GM18508 (cell line): ENCODE results near the gene SLC19A1.
"Not testable (repeated sequence)": the region's sequence is repeated elsewhere in the genome, so short reads cannot be mapped to it uniquely, and the experiment has no call there.

Experiments used
- ATAC-seq: cut with Tn5 transposase; IDR thresholded peaks from one replicate; pipeline ENCODE4 v1.9.1; 2021; ENCODE audit warnings: moderate number of reproducible peaks; ENCODE audit not compliant: insufficient read depth, unreplicated experiment

SLC19A1 gene

DNA sequence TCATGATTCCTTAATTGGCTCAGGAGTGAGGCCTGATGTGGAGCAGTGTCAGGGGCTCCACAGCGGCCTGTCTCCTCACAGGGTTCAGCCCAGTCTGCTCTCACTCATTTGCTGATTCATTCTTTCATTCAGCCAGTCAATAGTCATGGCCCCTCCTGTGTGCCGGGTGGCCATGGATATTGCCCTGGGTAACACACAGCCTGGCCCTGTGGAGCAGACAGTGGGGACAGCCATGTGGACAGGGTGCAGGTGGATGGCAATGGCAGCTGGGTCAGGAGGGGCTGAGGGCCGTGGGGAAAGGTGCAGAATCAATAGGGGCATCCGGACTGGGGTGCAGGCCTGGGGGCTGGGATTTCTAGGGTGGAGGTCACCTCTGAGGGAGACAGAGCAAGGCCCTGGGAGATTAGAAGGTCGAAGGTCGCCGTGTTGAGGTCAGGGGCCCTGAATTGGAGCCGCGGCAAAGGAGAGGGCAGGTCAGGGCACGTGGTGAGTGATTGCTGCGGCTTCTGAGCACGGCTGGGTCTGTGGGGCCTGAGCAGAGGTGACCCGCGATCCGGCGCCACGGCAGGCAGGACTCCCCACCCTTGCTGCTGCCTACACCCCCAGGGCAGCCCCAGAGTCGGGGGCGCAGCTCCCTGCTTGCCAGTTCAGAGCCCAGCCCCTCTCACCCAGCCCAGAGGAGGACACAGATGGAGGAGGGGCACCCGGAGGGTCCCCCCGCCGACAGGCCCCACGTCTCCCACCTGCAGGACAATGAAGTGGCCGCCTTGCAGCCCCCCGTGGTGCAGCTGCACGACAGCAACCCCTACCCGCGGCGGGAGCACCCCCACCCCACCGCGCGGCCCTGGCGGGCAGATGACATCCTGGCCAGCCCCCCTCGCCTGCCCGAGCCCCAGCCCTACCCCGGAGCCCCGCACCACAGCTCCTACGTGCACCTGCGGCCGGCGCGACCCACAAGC is 33.4 kb downstream of the SLC19A1 start:
- no peak for ATAC-seq

- ATAC-seq, result no peak
These were observed 34.2 kb downstream of the SLC19A1 start for GRCh38 chr21:45507888-45508508.

DNA sequence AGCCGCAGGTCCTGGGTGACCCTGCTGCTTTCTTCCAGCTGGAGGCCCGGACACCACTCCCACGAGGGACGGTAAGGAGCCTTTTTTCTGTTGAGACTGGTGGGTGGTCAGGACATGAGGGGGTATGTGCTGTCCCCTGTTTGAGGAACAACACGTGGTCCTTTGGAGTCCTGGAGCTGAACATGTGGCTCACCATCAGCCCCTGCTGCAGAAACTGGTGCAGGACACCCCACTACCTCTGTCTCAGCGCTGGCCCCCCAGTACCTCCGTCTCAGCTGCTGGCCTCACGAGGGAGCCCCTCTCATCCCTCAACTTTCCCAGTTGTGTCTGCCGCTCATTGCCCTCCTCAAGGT is 34.7 kb downstream of the SLC19A1 start:
- ATAC-seq, result no peak

GRCh38 chr21:45506836-45507522 is 35.3 kb downstream of the SLC19A1 start:
- ATAC-seq, result no peak

- ATAC-seq, result no peak
These were observed 35.9 kb downstream of the SLC19A1 start for GRCh38 chr21:45506241-45506817.

DNA sequence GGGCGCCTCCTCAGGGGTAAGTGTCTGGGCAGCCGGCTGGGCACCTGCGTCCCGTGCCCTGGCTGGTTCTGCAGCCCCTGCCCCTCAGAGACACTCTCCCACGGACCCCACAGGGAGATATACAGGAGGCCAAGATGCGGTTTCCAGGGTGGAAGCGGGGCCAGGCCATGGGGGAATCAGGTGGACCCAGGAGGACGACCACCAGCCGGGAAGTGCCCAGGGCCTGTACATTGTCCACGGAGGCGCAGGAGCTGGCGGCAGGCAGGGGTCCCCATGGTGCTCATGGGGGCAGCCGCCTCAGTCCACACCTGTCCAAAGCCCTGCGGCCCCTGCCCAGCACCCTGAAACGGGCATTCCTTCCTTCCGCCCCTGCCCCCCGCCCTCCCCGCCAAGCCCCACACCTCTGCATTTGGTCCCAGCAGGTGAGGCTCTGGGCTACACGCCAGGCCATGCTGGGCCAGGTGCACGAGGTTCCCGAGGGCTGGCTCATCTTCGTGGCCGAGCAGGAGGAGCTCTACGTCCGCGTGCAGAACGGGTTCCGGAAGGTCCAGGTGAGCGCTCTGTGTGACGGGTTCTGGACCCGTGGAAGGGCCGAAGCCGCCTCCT is 36.7 kb downstream of the SLC19A1 start:
- ATAC-seq, result no peak

GRCh38 chr21:45504516-45505415 is 37.5 kb downstream of the SLC19A1 start:
- ATAC-seq, result no peak

- ATAC-seq, result no peak
These were observed 38.2 kb downstream of the SLC19A1 start for GRCh38 chr21:45504021-45504515.

DNA sequence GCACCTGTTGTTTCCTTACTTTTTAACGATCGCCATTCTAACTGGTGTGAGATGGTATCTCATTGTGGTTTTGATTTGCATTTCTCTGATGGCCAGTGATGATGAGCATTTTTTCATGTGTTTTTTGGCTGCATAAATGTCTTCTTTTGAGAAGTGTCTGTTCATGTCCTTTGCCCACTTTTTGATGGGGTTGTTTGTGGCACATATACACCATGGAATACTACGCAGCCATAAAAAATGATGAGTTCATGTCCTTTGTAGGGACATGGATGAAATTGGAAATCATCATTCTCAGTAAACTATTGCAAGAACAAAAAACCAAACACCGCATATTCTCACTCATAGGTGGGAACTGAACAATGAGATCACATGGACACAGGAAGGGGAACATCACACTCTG is 39.0 kb downstream of the SLC19A1 start:
- not testable (repeated sequence) for ATAC-seq

- ATAC-seq, result no peak
These were observed 39.6 kb downstream of the SLC19A1 start for GRCh38 chr21:45502600-45502999.

GRCh38 chr21:45502006-45502345 is 40.3 kb downstream of the SLC19A1 start:
- ATAC-seq, result no peak

DNA sequence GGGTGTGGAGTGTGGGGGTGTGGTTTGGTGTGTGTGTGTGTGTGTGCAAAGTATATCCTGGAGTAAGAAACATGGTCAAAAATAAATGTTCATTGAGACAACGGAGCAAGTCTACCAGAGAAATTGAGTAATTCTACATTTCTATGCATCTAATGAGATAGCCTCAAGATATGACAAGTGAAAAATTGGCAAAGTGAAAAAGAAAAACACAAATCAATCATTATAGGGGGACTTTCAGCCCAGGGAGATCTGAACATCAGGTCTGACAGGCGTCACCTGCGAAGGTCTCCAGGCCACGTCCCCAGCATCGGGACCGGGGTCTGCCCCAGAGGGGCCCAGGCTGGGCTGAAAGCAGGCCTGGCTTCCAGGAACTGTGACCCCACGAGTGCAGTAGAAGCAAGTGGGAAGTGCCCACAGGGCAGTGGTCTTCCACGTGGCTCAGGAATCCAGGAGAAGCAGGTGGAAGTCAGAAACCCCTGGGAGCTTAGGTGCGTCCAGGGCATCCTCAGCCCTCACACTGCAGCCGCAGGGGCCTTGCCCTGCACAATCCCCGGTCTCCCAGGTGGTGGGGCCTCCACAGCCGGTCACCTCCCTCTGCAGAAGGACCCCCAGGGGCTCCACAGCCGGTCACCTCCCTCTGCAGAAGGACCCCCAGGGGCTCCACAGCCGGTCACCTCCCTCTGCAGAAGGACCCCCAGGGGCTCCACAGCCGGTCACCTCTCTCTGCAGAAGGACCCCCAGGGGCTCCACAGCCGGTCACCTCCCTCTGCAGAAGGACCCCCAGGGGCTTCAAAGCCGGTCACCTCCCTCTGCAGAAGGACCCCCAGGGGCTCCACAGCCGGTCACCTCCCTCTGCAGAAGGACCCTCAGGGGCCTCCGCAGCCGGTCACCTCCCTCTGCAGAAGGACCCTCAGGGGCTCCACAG is 40.9 kb downstream of the SLC19A1 start:
- not testable (repeated sequence) for ATAC-seq

GRCh38 chr21:45499970-45500577 is 42.2 kb downstream of the SLC19A1 start:
- no peak for ATAC-seq

DNA sequence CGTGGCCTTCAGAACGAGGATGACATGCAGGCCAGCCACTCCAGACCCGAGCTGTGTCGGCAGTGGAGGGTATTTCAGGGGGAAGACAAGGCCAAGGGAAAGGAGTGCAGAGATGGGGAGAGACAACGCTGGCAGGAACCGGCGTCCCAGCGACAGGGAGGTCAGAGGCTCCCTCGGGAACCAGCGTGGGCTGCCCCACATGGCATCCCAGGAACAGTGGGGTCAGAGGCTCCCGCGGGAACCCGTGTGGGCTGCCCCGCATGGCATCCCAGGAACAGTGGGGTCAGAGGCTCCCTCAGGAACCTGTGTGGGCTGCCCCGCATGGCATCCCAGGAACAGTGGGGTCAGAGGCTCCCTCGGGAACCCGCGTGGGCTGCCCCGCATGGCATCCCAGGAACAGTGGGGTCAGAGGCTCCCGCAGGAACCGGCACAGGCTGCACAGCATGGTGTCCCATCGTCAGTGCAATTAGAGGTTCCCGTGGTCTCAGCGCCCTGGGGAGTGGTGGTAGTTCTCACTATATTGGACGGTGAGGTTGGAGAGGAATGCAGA is 43.0 kb downstream of the SLC19A1 start:
- ATAC-seq, result no peak

DNA sequence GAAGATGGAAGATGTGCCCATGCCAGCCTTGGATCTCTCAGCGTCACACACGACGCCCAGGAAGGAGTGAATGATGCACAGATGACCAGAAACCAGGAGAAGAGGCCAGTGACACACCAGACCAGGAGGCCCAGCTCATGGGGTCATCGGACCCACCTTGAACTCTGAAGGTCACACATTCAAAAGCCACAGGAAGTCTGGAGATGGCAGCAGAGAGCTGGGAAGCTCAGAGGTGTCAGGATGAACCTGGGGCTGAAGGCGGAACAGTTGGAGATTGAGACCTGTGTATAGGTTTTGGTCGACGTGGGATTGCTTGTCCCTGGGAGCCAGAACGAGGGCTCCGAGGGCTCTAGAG is 43.6 kb downstream of the SLC19A1 start:
- no peak for ATAC-seq

GRCh38 chr21:45497846-45498645 is 44.2 kb downstream of the SLC19A1 start:
- ATAC-seq, result no peak
